Gastrocnemius medialis (tissue), 4 donors: ENCODE measurements around the gene PIP5KL1. TPM values are rescaled to one million over a fixed set of nuclear protein-coding genes. Genes with fewer than 3 reads are reported as not detected.

Source experiments
- ATAC-seq, 2 donors: fragments of 150-250 bp; one replicate each; pipeline ENCODE4 v1.9.1; 2016
- DNase-seq, 2 donors: peaks; one replicate each; pipeline ENCODE4 v3.0.0-alpha.2; 2019
- H3K27ac ChIP-seq, 4 donors: fragments of 200-600 bp; sonication (generic); 1 replicate in 1 of 4; 2 replicates in 3 of 4; pipeline ENCODE4 v1.5.1; 2016 to 2018; ENCODE audit warnings: mild to moderate bottlenecking in 2 of 4, moderate library complexity in 1 of 4
- H3K27me3 ChIP-seq, 3 donors: fragments of 200-600 bp; sonication (generic) in 2 of 3; 1 replicate in 1 of 3; 2 replicates in 2 of 3; pipeline versions ENCODE4 v1.5.1 to v1.6.0; 2016 to 2019; ENCODE audit warnings: mild to moderate bottlenecking in 1 of 3, moderate library complexity in 1 of 3
- H3K36me3 ChIP-seq, 2 donors: fragments of 200-600 bp; sonication (generic) in 1 of 2; one replicate each; pipeline ENCODE4 v1.5.1; 2017 to 2018
- H3K4me1 ChIP-seq, 2 donors: fragments of 200-600 bp; sonication (generic) in 1 of 2; one replicate each; pipeline ENCODE4 v1.5.1; 2016 to 2017; ENCODE audit warnings: mild to moderate bottlenecking in 2 of 2
- H3K4me3 ChIP-seq, 4 donors: fragments of 200-600 bp; sonication (generic) in 3 of 4; 1 replicate in 1 of 4; 2 replicates in 3 of 4; pipeline ENCODE4 v1.5.1; 2016 to 2019; ENCODE audit warnings: mild to moderate bottlenecking in 2 of 4
- H3K9me3 ChIP-seq, 3 donors: fragments of 200-600 bp; sonication (generic) in 2 of 3; 1 replicate in 1 of 3; 2 replicates in 2 of 3; pipeline ENCODE4 v1.5.1; 2016 to 2019
- POLR2A ChIP-seq, 2 donors: fragments of 450-650 bp; IDR thresholded peaks; one replicate each; pipeline ENCODE4 v1.6.1; 2017; ENCODE audit warnings: antibody characterized with exemption in 2 of 2, mild to moderate bottlenecking in 2 of 2, moderate library complexity in 2 of 2
- in situ Hi-C, 4 donors: fragments of 200-750 bp; cut with MboI; loops; one replicate each; pipeline versions ENCODE4 v1.15.0 to v1.8.0; 2017; ENCODE audit warnings: low sequenced_read_pairs in 4 of 4
- intact Hi-C: fragments of 100-400 bp; cut with DNase I; formaldehyde crosslinking; loops from one replicate; pipeline ENCODE4 v1.15.1; 2023; ENCODE audit warnings: low total_unique reads
- total RNA-seq, 4 donors: library from RNA; depleted of rRNA; stranded (reverse); fragments of >200 nt; gene quantifications; one replicate each; pipeline versions ENCODE4 v1.1.0 to v1.2.3, GENCODE V29; 2016
- TF ChIP-seq, protein P1 (sequence below), 5 experiments: fragments of 450-650 bp in 3 of 5; fragments of 200-600 bp in 2 of 5; sonication (generic) in 2 of 5; IDR thresholded peaks in 4 of 5; conservative IDR thresholded peaks in 1 of 5; 1 replicate in 4 of 5; 2 replicates in 1 of 5; pipeline ENCODE4 v1.5.1; 2016 to 2019; ENCODE audit warnings: antibody characterized with exemption in 5 of 5, mild to moderate bottlenecking in 3 of 5, moderate library complexity in 3 of 5

PIP5KL1 gene
- total RNA-seq, 4 donors from 2014 or later: 4.2 TPM; not detected in 3

DNA sequence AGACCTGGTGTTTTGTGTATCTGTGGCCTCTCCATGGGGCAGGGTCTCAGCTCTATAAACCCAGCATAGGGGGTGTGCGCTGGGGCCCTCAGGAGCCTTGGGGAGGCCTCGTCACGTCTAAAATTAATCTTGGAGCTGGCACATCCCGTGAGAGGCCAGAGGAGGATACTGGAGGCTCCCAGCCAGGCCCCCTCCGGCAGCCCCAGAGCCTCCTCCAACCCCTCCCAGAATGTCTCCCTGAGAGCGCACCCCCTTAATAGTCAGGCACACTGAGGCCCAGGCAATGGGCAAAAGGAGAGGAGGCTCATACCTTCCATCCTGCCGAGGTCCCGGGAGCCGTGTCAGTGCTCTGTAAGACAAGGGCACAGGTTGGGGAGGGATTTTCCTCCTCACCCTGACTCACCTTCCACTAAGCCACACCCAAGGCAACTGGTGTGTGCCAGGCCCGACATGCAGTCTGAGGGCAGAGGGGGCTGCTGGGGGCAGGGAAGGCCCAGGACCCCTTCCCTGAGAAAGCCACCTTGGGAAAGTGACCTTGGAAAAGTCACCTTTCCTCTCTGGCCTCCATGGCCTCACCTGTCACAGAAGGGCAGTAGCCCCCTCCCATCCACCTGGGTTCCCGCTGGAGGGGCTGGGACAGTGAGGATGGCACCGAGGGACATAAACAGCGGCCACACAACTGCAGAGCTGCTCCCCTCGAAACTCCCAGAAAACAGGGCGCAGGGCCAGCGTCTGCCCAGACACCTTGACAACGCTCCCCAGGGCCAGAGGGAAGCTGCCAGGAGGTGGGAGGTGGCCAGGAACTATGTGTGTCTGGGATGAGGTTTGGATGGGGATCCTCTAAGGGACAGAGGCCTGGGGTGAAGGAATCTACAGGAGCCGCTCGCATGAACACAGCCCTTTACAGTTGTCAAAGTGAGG is 56.0 kb downstream of the PIP5KL1 start:
- in situ Hi-C loops: loop anchor here in 1 of 4 donors (5.0 kb wide), 1 partner anchor 137 kb away; the partner anchor contains the start of gene TOR2A
- peak overlapping the region; percentile 18 to 70 (median 36) for H3K4me3 ChIP-seq

DNA sequence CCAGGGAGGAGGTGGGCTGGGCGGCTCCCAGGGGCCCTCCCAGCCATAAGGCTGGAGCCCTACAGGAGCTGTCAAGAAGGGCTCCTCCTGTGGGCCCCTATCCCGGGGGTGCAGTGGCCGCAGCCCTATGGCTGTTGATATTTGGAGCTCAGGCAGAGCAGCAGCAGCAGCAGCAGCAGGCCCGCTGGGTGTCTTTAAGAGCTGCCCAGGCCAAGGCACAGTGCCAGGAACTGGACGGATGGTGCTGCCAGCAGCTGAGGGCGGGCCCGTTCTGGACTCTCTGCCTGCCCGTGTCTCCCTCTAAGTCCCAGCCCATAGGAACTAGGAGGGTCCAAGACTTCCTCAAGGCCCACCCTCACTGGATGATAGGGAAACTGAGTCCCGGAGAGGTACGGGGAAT is 56.7 kb downstream of the PIP5KL1 start:
- Histone ChIP-seq H3K4me3 (peak overlapping the region; percentile 18 to 70 (median 36)), H3K27ac (peak overlapping the region; percentile 86 to 96 (median 91)), H3K36me3 (peaks cover 0 to 36% of the 10 kb centered on the region in 2 donors), H3K4me1 (peaks cover 48 to 53% of the 10 kb centered on the region in 2 donors), H3K27me3 (no peaks in the 10 kb centered on the region), H3K9me3 (no peaks in the 10 kb centered on the region)
- no peak for TF ChIP-seq POLR2A (IDR thresholded peaks at IDR 0.05)
- TF ChIP-seq, protein P1, sequence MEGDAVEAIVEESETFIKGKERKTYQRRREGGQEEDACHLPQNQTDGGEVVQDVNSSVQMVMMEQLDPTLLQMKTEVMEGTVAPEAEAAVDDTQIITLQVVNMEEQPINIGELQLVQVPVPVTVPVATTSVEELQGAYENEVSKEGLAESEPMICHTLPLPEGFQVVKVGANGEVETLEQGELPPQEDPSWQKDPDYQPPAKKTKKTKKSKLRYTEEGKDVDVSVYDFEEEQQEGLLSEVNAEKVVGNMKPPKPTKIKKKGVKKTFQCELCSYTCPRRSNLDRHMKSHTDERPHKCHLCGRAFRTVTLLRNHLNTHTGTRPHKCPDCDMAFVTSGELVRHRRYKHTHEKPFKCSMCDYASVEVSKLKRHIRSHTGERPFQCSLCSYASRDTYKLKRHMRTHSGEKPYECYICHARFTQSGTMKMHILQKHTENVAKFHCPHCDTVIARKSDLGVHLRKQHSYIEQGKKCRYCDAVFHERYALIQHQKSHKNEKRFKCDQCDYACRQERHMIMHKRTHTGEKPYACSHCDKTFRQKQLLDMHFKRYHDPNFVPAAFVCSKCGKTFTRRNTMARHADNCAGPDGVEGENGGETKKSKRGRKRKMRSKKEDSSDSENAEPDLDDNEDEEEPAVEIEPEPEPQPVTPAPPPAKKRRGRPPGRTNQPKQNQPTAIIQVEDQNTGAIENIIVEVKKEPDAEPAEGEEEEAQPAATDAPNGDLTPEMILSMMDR (IDR thresholded peaks at IDR 0.05 in 4 of 5, conservative IDR thresholded peaks at IDR 0.05 in 1 of 5): no peak
- in situ Hi-C loops (loop anchor here in 1 of 4 donors (5.0 kb wide), 1 partner anchor 137 kb away; the partner anchor contains the start of gene TOR2A), intact Hi-C loops (no loop called here)
- peak; percentile 38 to 47 for ATAC-seq
- peak; percentile 76 to 87 for DNase-seq

More for the DNA sequence above, 56.0 kb downstream of the PIP5KL1 start:
- ATAC-seq (peak in 1 of 2 donors; percentile 33), DNase-seq (peak in 1 of 2 donors; percentile 47)
- Histone ChIP-seq H3K9me3 (no peaks in the 10 kb centered on the region), H3K27me3 (no peaks in the 10 kb centered on the region), H3K4me1 (peaks cover 47 to 48% of the 10 kb centered on the region in 2 donors), H3K36me3 (peaks cover 0 to 30% of the 10 kb centered on the region in 2 donors), H3K27ac (peak overlapping the region; percentile 86 to 96 (median 91))
- intact Hi-C loops: loop anchor here (5.0 kb wide), 3 partner anchors 87 to 287 kb away; partner anchors contain the start of gene CDK9
- TF ChIP-seq POLR2A (IDR thresholded peaks at IDR 0.05): no peak
- TF ChIP-seq, protein P1 (IDR thresholded peaks at IDR 0.05 in 4 of 5, conservative IDR thresholded peaks at IDR 0.05 in 1 of 5): no peak

DNA sequence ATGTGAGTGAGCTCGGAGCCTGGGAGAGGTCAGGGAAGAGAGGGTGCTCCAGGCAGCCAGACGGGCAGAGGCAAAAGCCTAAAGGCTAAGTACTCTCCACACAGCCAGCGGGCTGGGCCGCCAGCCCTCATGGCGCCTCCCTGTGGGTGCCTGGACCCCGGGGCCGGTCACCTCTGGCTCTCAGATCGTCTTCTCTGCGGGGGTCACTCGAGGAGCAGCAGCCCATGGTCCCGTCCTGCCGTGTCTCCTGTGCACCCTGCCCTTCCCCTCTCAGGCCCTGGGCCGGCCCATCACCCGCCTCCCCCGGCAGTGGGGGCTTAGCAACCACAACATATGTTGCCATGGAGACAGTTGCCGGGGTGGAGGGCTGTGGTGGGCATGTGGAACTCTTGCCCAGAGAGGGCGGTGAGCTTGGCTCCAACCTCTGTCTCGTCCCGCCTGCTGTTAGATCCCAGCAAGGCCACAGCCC is 57.3 kb downstream of the PIP5KL1 start:
- peak overlapping the region in 1 of 4 donors; percentile 18 for H3K4me3 ChIP-seq
- H3K36me3 ChIP-seq: peaks cover 0 to 43% of the 10 kb centered on the region in 2 donors
- DNase-seq (no peak), ATAC-seq (no peak)
- TF ChIP-seq, protein P1 (IDR thresholded peaks at IDR 0.05 in 4 of 5, conservative IDR thresholded peaks at IDR 0.05 in 1 of 5): no peak
- TF ChIP-seq POLR2A (IDR thresholded peaks at IDR 0.05): no peak
- H3K4me1 ChIP-seq: peaks cover 48 to 50% of the 10 kb centered on the region in 2 donors
- H3K27me3 ChIP-seq: no peaks in the 10 kb centered on the region
- no peaks in the 10 kb centered on the region for H3K9me3 ChIP-seq
- H3K27ac ChIP-seq: peak overlapping the region; percentile 86 to 96 (median 91)
- in situ Hi-C loops (loop anchor here in 1 of 4 donors (5.0 kb wide), 1 partner anchor 136 kb away; the partner anchor contains the start of gene TOR2A), intact Hi-C loops (no loop called here)

DNA sequence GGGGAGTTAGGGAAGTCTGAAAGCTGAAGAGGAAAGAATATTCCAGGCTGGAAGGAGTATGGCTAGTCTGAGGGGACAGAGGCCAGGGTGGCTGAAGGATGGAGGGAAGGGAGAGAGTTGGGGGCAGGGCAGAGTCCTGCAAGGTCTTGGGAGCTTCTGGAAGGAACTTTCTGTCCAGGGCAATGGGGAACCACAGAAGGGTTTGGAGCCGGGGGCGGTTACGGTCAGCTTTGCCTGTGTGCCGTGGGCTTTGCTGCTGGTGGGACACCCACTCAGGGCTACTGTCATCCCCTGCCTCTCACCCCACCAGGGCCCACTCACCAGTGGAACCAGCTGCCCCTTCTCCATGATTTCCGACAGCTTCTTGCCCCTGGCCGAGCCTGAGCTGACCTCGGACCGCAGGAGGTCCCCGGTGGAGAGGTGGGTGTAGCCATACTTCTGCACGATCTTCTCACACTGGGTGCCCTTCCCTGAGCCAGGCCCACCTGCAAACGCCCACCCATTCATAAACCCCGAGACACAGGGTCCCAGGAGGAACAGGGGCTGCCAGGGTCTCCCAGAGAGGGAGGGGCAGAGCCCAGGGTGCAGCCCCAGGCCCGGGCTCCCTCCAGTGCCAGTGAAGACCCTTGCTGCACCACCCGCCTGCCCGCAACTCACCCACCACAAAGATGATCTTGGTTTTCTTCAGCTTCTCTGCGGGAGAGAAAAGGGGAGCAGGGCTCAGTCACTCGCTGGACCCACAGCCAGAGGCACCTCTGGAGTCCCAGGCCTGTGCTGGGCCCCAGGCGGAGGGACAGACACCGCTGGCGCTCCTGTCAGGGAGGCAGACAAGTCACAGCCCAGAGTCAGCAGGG is 58.0 kb downstream of the PIP5KL1 start:
- Histone ChIP-seq H3K9me3 (no peaks in the 10 kb centered on the region), H3K4me3 (no peak overlapping the region), H3K27ac (peak overlapping the region; percentile 86 to 96 (median 91)), H3K27me3 (no peaks in the 10 kb centered on the region), H3K36me3 (peaks cover 0 to 49% of the 10 kb centered on the region in 2 donors), H3K4me1 (peaks cover 43 to 47% of the 10 kb centered on the region in 2 donors)
- DNase-seq: no peak
- intact Hi-C loops: no loop called here
- in situ Hi-C loops: loop anchor here in 1 of 4 donors (5.0 kb wide), 1 partner anchor 135 kb away; the partner anchor contains the start of gene TOR2A
- TF ChIP-seq, protein P1 (IDR thresholded peaks at IDR 0.05 in 4 of 5, conservative IDR thresholded peaks at IDR 0.05 in 1 of 5): no peak
- TF ChIP-seq POLR2A (IDR thresholded peaks at IDR 0.05): no peak
- no peak for ATAC-seq
